ENCODE measurements around the gene COL4A6. TPM values are rescaled to one million over a fixed set of nuclear protein-coding genes. Genes with fewer than 3 reads are reported as not detected.

The COL4A6 gene
- total and polyA plus RNA-seq, 8 donors: 0.58 to 30.8 (median 9.0) TPM

DNA sequence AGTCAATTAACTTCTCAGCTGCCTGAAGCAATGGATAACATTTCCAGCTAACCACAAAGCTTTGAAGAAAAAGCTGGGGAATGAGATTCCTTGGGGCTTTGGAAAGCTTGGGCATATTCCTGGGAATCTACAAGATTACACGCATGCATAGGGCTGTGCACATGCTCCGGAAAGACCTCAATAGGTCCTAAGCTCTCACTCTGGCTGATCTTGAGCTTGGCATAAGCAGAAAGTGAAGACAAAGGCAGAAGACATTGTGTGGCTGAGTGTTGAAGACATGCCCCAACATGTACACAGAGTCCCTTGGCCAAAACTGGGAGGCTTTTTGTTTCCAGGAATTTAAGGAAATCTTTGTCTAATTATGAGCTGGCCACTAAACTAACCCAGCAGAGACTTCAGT lies 315.5 kb downstream of the COL4A6 start:
- Histone ChIP-seq H3K4me1 (no peaks in the 10 kb centered on the region), H3K36me3 (peaks cover 0 to 13% (median 4%) of the 10 kb centered on the region in 4 donors), H3K27ac (no peak overlapping the region), H3K4me3 (no peak overlapping the region), H3K9me3 (no peaks in the 10 kb centered on the region), H3K27me3 (no peaks in the 10 kb centered on the region)
- no peak for DNase-seq
- TF ChIP-seq CTCF (IDR thresholded peaks at IDR 0.05) (no peak), POLR2AphosphoS5 (IDR thresholded peaks at IDR 0.05) (no peak), POLR2A (IDR thresholded peaks at IDR 0.05) (no peak), EP300 (IDR thresholded peaks at IDR 0.05) (no peak)
- intact Hi-C loops (cut with DNase I; ENCODE audit: low total_unique reads): no loop called here
- WGBS, 5 donors: 72 to 90% (median 86%) methylated on average over 2 of the region's 2 CpGs

GRCh38 chrX:108121291-108121690 lies 316.9 kb downstream of the COL4A6 start:
- peaks cover 0 to 3% (median 0%) of the 10 kb centered on the region in 4 donors for H3K36me3 ChIP-seq
- intact Hi-C loops (cut with DNase I; ENCODE audit: low total_unique reads): no loop called here
- H3K27me3 ChIP-seq: no peaks in the 10 kb centered on the region
- no peak overlapping the region for H3K27ac ChIP-seq
- H3K9me3 ChIP-seq: no peaks in the 10 kb centered on the region
- 42 to 57% (median 54%) methylated on average over 3 of the region's 3 CpGs for WGBS, 5 donors
- no peak for DNase-seq
- TF ChIP-seq POLR2A (IDR thresholded peaks at IDR 0.05) (no peak), CTCF (IDR thresholded peaks at IDR 0.05) (no peak), EP300 (IDR thresholded peaks at IDR 0.05) (no peak), POLR2AphosphoS5 (IDR thresholded peaks at IDR 0.05) (no peak)
- H3K4me1 ChIP-seq: no peaks in the 10 kb centered on the region
- H3K4me3 ChIP-seq: no peak overlapping the region

DNA sequence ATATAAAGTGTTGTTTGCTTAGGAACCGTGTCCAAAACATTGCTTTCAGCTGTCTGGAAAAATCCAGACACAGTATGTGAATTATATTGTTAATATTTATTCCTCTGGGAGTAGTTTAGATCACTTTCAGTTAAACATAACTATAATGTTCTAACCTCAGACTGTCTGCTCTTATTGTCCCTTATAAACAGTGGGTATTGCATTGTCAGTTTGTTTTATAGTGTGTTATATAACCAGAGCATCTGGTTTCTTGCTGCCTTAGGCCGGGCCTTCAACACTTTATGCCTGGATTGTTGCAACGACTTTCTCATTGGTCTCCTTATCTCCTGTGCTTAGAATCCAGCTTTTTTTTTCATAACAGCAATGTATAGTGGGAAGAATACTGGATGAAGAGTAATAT lies 320.2 kb downstream of the COL4A6 start:
- 50 to 64% (median 56%) methylated on average over 3 of the region's 3 CpGs for WGBS, 5 donors
- Histone ChIP-seq H3K27me3 (no peaks in the 10 kb centered on the region), H3K27ac (no peak overlapping the region), H3K36me3 (no peaks in the 10 kb centered on the region), H3K4me1 (no peaks in the 10 kb centered on the region), H3K9me3 (no peaks in the 10 kb centered on the region), H3K4me3 (no peak overlapping the region)
- intact Hi-C loops (cut with DNase I; ENCODE audit: low total_unique reads): no loop called here
- peak in 1 of 2 donors; percentile 12 for DNase-seq
- TF ChIP-seq CTCF (IDR thresholded peaks at IDR 0.05) (no peak), EP300 (IDR thresholded peaks at IDR 0.05) (no peak), POLR2AphosphoS5 (IDR thresholded peaks at IDR 0.05) (no peak), POLR2A (IDR thresholded peaks at IDR 0.05) (no peak)

DNA sequence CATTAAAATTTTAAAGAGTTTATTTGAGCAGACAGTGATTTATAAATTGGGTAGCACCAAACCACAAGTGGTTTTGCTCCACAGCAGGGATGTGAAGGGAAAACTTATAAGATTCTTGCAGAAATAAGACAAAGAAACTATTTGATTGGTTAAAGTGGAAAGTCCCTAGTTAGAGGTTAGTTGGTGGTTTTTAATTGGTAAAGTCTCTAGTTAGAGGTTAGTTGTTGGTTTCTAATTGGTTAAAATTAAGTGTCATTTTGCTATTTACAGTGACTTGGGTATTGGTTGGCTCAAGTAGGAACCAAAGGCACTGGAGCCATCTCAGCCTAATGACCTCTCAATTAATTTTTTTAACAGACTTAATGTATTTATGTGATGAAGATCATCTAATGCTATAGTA lies 323.7 kb downstream of the COL4A6 start:
- TF ChIP-seq CTCF (IDR thresholded peaks at IDR 0.05) (no peak), POLR2A (IDR thresholded peaks at IDR 0.05) (no peak), POLR2AphosphoS5 (IDR thresholded peaks at IDR 0.05) (no peak), EP300 (IDR thresholded peaks at IDR 0.05) (no peak)
- H3K9me3 ChIP-seq: no peaks in the 10 kb centered on the region
- no peak overlapping the region for H3K4me3 ChIP-seq
- intact Hi-C loops (cut with DNase I; ENCODE audit: low total_unique reads): no loop called here
- H3K27ac ChIP-seq: no peak overlapping the region
- H3K4me1 ChIP-seq: no peaks in the 10 kb centered on the region
- DNase-seq: no peak
- H3K36me3 ChIP-seq: no peaks in the 10 kb centered on the region
- H3K27me3 ChIP-seq: no peaks in the 10 kb centered on the region

Other genes starting within 250 kb of the COL4A6 start
- 100 to 1,000 TPM in 1 of 5 donors, 10 to 100 TPM in 4; 26.1 to 160 (median 76.8) TPM for gene COL4A5, start 1.4 kb upstream of the COL4A6 start, total RNA-seq
- 10 to 100 TPM in 1 of 3 donors, 1 to 10 TPM in 2; 5.5 to 39.3 (median 6.0) TPM for gene COL4A5, start 1.4 kb upstream of the COL4A6 start, polyA plus RNA-seq